ENCODE results near the gene KRTAP10-11.

The KRTAP10-11 gene

GRCh38 chr21:44667612-44668011, 21.4 kb downstream of the KRTAP10-11 start:
- DNase-seq = no peak

- no peak for DNase-seq
Measured at GRCh38 chr21:44670642-44671432, 24.6 kb downstream of the KRTAP10-11 start.

GRCh38 chr21:44671911-44672310, 25.7 kb downstream of the KRTAP10-11 start:
- no peak for DNase-seq

GRCh38 chr21:44677881-44678280, 31.7 kb downstream of the KRTAP10-11 start:
- DNase-seq = peak in 1 of 2 donors; percentile 8

GRCh38 chr21:44681152-44681551, 34.9 kb downstream of the KRTAP10-11 start:
- no peak for DNase-seq

GRCh38 chr21:44681861-44682579, 35.8 kb downstream of the KRTAP10-11 start, which contains the start of gene KRTAP12-1:
KRTAP12-1 (minus strand) TSS chr21:44682163; CDS start chr21:44682123, 40 bp downstream.
- no peak for DNase-seq

GRCh38 chr21:44682580-44683151, 36.5 kb downstream of the KRTAP10-11 start:
- no peak for DNase-seq

- no peak for DNase-seq
Measured at GRCh38 chr21:44684077-44684476, 37.9 kb downstream of the KRTAP10-11 start.

GRCh38 chr21:44684483-44684882, 38.3 kb downstream of the KRTAP10-11 start:
- no peak for DNase-seq

- peak in 1 of 2 donors; percentile 11 for DNase-seq
Measured at GRCh38 chr21:44685050-44685449, 38.8 kb downstream of the KRTAP10-11 start.

- DNase-seq = peak in 1 of 2 donors; percentile 15
Measured at GRCh38 chr21:44686000-44686781, 40.0 kb downstream of the KRTAP10-11 start.

GRCh38 chr21:44686843-44687561, 40.8 kb downstream of the KRTAP10-11 start:
- peak in 1 of 2 donors; percentile 11 for DNase-seq

GRCh38 chr21:44687671-44688070, 41.5 kb downstream of the KRTAP10-11 start:
- DNase-seq = no peak

- peak in 1 of 2 donors; percentile 13 for DNase-seq
Measured at GRCh38 chr21:44689740-44690139, 43.5 kb downstream of the KRTAP10-11 start.

GRCh38 chr21:44691686-44692085, 45.5 kb downstream of the KRTAP10-11 start:
- no peak for DNase-seq

GRCh38 chr21:44692798-44693512, 46.7 kb downstream of the KRTAP10-11 start:
- no peak for DNase-seq

GRCh38 chr21:44694776-44695175, 48.6 kb downstream of the KRTAP10-11 start:
- peak in 1 of 2 donors; percentile 16 for DNase-seq

GRCh38 chr21:44695184-44695583, 49.0 kb downstream of the KRTAP10-11 start:
- peak in 1 of 2 donors; percentile 9 for DNase-seq

- peak in 1 of 2 donors; percentile 6 for DNase-seq
Measured at GRCh38 chr21:44695641-44696040, 49.4 kb downstream of the KRTAP10-11 start.

GRCh38 chr21:44696572-44696971, 50.4 kb downstream of the KRTAP10-11 start:
- DNase-seq = peak in 1 of 2 donors; percentile 12
